Effector memory CD4-positive, alpha-beta T cell (primary cell): ENCODE results near the gene FNTB.

Source experiments
- DNase-seq, 3 donors: peaks; one replicate each; pipeline ENCODE4 v3.0.0-alpha.2; 2020
- H3K27ac ChIP-seq: 2 replicates; pipeline ENCODE4 v1.7.0; 2013; ENCODE audit warnings: mild to moderate bottlenecking, low read length, moderate library complexity; ENCODE audit not compliant: insufficient read depth, poor library complexity, severe bottlenecking
- H3K27me3 ChIP-seq: replicated peaks from 2 replicates; pipeline ENCODE4 v1.7.0; 2013; ENCODE audit warnings: mild to moderate bottlenecking, low read length; ENCODE audit not compliant: insufficient read depth, control insufficient read depth, poor library complexity, severe bottlenecking
- H3K36me3 ChIP-seq: 2 replicates; pipeline ENCODE4 v1.7.0; 2013; ENCODE audit warnings: mild to moderate bottlenecking, low read length, moderate library complexity; ENCODE audit not compliant: control insufficient read depth, insufficient read depth
- H3K4me1 ChIP-seq: 2 replicates; pipeline ENCODE4 v1.7.0; 2013; ENCODE audit warnings: low read length, mild to moderate bottlenecking; ENCODE audit not compliant: control insufficient read depth, insufficient read depth, poor library complexity, severe bottlenecking
- H3K4me3 ChIP-seq: 2 replicates; pipeline ENCODE4 v1.7.0; 2013; ENCODE audit warnings: low read length, low read depth, mild to moderate bottlenecking; ENCODE audit not compliant: insufficient read depth, poor library complexity, severe bottlenecking
- H3K9me3 ChIP-seq: 2 replicates; pipeline ENCODE4 v1.7.0; 2013; ENCODE audit warnings: mild to moderate bottlenecking, low read length, moderate library complexity; ENCODE audit not compliant: control insufficient read depth

Gene FNTB

GRCh38 chr14:64997108-64997794, 10.6 kb downstream of the FNTB start:
- no peaks in the 10 kb centered on the region for H3K9me3 ChIP-seq
- no peaks in the 10 kb centered on the region for H3K4me1 ChIP-seq
- no peak for DNase-seq
- no peak overlapping the region for H3K27ac ChIP-seq
- H3K36me3 ChIP-seq, result no peaks in the 10 kb centered on the region
- no peaks in the 10 kb centered on the region for H3K27me3 ChIP-seq
- no peak overlapping the region for H3K4me3 ChIP-seq

- Histone ChIP-seq H3K27ac (no peak overlapping the region), H3K4me1 (peaks cover 2% of the 10 kb centered on the region), H3K36me3 (no peaks in the 10 kb centered on the region), H3K9me3 (no peaks in the 10 kb centered on the region), H3K4me3 (no peak overlapping the region), H3K27me3 (no peaks in the 10 kb centered on the region)
- no peak for DNase-seq
Measured at GRCh38 chr14:64998455-64998931, 11.8 kb downstream of the FNTB start.

GRCh38 chr14:65000898-65001591, 14.3 kb downstream of the FNTB start:
- Histone ChIP-seq H3K36me3 (no peaks in the 10 kb centered on the region), H3K27me3 (no peaks in the 10 kb centered on the region), H3K27ac (no peak overlapping the region), H3K4me1 (peaks cover 2% of the 10 kb centered on the region), H3K9me3 (no peaks in the 10 kb centered on the region), H3K4me3 (no peak overlapping the region)
- no peak for DNase-seq

GRCh38 chr14:65001723-65002122, 15.0 kb downstream of the FNTB start:
- H3K27me3 ChIP-seq, result no peaks in the 10 kb centered on the region
- H3K9me3 ChIP-seq, result no peaks in the 10 kb centered on the region
- H3K27ac ChIP-seq, result no peak overlapping the region
- H3K4me3 ChIP-seq, result no peak overlapping the region
- DNase-seq, result no peak
- peaks cover 2% of the 10 kb centered on the region for H3K4me1 ChIP-seq
- H3K36me3 ChIP-seq, result no peaks in the 10 kb centered on the region

GRCh38 chr14:65002586-65003210, 16.0 kb downstream of the FNTB start:
- H3K9me3 ChIP-seq, result no peaks in the 10 kb centered on the region
- no peak overlapping the region for H3K4me3 ChIP-seq
- H3K27ac ChIP-seq, result no peak overlapping the region
- peaks cover 2% of the 10 kb centered on the region for H3K4me1 ChIP-seq
- DNase-seq, result no peak
- H3K27me3 ChIP-seq, result no peaks in the 10 kb centered on the region
- no peaks in the 10 kb centered on the region for H3K36me3 ChIP-seq

- Histone ChIP-seq H3K9me3 (no peaks in the 10 kb centered on the region), H3K36me3 (no peaks in the 10 kb centered on the region), H3K27me3 (no peaks in the 10 kb centered on the region), H3K4me3 (no peak overlapping the region), H3K4me1 (peaks cover 2% of the 10 kb centered on the region), H3K27ac (no peak overlapping the region)
- DNase-seq, result no peak
Measured at GRCh38 chr14:65003394-65003793, 16.7 kb downstream of the FNTB start.

GRCh38 chr14:65006261-65006721, 19.6 kb downstream of the FNTB start:
- no peak for DNase-seq
- Histone ChIP-seq H3K27ac (no peak overlapping the region), H3K4me1 (peaks cover 2% of the 10 kb centered on the region)

GRCh38 chr14:65007202-65007601, 20.5 kb downstream of the FNTB start:
- DNase-seq, result no peak
- Histone ChIP-seq H3K36me3 (peaks cover 5% of the 10 kb centered on the region), H3K27me3 (no peaks in the 10 kb centered on the region), H3K4me3 (no peak overlapping the region), H3K27ac (no peak overlapping the region), H3K4me1 (peaks cover 2% of the 10 kb centered on the region), H3K9me3 (no peaks in the 10 kb centered on the region)

More at GRCh38 chr14:65006261-65006721, 19.6 kb downstream of the FNTB start:
- H3K4me3 ChIP-seq, result no peak overlapping the region
- peaks cover 5% of the 10 kb centered on the region for H3K36me3 ChIP-seq
- no peaks in the 10 kb centered on the region for H3K9me3 ChIP-seq
- H3K27me3 ChIP-seq, result no peaks in the 10 kb centered on the region

- DNase-seq, result no peak
- no peaks in the 10 kb centered on the region for H3K4me1 ChIP-seq
- H3K36me3 ChIP-seq, result peaks cover 9% of the 10 kb centered on the region
- H3K9me3 ChIP-seq, result no peaks in the 10 kb centered on the region
- H3K27ac ChIP-seq, result no peak overlapping the region
- H3K4me3 ChIP-seq, result no peak overlapping the region
- no peaks in the 10 kb centered on the region for H3K27me3 ChIP-seq
Measured at GRCh38 chr14:65010211-65010931, 23.7 kb downstream of the FNTB start.
